HG03432 (cell line): Measurements from ENCODE around the gene SDF4.

Experiments
- ATAC-seq: cut with Tn5 transposase; IDR thresholded peaks from one replicate; pipeline ENCODE4 v1.9.1; 2021; ENCODE audit warnings: mild to moderate bottlenecking, moderate library complexity; ENCODE audit not compliant: unreplicated experiment

Gene SDF4

DNA sequence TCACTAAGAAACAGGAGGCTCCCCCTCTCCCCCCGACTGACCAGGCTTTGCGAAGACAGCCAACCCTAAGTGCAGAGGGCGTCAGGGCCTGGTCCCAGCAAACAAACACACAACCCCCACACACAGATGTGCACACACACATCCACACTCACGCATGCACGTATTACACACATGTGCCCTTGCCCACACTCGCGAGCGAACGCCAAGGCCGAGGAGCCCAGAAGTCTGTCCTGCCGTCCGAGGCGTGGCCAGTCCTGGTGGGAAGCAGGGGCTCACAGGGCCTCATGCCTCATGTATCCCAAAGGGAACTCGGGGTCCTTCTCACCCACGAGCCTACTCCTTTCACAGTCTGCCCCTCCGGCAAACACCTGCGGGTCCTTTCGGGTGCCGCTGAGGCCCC, 2.0 kb downstream of the SDF4 start:
- ATAC-seq: no peak

DNA sequence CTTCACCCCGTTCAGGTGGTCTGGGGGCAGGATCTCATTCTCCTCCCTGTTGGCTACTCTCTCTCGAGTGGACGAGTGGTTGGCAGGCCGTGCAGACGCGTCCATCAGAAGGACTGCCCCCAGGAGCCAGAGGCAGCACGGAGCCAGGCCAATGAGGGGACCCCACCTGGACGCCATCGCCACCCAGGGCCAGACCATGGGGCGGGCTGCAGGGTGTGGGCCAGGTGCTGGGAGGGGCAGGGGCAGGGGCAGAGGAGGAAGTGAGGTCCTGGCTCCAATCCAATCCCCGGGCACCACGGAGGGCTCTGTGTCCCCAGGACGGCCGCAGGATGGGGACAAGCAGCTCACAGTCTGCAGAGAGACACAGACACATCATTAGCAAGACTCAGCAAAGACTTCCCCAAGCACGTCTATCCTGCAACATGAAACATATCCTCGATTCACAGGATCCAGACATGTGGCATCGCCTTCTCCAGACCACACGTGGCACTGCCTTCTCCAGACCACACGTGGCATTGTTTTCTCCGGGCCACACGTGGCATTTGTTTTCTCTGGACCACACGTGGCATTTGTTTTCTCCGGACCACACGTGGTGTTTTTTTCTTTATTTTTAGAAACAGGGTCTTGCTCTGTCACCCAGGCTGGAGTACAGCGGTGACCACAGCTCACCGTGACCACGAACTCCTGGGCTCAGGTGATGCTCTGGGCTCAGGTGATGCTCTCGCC, 3.0 kb downstream of the SDF4 start:
- no peak for ATAC-seq

- ATAC-seq: no peak
Observed at GRCh38 chr1:1228187-1228586, 3.6 kb downstream of the SDF4 start.

DNA sequence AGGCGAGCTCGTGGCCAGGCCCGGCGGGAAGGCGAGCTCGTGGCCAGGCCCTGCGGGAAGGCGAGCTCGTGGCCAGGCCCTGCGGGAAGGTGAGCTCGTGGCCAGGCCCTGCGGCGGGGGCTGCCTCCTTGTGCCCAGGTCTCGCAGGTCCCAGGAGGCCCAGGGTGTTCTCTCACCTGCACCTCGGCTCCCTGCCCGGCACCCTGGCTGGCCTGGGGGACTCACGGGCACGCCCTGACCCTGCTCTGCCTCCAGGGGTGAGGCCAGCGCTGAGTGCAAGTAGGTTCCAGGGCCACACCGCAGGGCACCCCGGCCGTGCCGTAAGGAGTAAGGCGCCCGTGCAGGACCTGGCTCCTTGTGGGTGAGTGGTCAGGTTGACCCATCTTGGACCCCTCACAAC, 4.4 kb downstream of the SDF4 start:
- no peak for ATAC-seq

DNA sequence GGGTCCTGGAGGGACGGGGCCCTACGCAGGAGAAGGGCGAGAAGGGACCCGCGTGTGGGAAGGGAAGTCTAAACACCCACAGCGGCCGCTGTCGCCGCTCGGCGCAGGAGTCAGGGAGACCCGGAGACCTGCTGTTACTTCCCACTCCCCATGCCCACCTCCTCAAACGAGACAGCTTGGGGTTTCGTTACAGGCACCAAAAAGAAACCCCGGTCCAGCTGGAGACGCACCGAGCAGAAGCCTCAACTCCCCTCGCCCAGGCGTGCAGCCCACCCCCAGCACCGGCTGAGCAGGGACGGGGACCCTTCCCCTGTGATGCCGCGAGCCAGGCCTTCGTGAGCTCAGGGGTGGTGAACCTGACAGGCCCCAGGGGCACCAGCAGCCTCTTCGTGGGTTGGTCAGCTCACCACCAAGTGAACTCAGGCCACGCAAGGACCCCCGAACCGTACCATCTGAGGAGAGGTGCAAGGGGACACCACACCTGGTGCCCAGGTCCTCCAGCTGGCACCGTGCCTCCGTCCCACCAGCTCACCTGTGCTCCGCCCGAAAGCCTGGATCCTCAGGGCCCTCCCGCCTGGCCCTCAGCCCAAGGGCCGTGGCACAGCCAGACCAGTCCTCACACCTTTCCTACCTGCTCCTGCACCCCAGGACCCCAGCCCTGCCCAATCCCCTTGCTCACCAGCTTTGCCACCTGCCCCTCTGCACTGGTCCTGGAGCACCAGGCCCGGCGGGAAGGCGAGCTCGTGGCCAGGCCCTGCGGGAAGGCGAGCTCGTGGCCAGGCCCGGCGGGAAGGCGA, 5.0 kb downstream of the SDF4 start:
- no peak for ATAC-seq

GRCh38 chr1:1225913-1226312, 5.9 kb downstream of the SDF4 start:
- ATAC-seq: no peak

- ATAC-seq: no peak
Observed at GRCh38 chr1:1225238-1225845, 6.5 kb downstream of the SDF4 start.

- ATAC-seq: no peak
Observed at GRCh38 chr1:1223891-1224290, 7.9 kb downstream of the SDF4 start.

DNA sequence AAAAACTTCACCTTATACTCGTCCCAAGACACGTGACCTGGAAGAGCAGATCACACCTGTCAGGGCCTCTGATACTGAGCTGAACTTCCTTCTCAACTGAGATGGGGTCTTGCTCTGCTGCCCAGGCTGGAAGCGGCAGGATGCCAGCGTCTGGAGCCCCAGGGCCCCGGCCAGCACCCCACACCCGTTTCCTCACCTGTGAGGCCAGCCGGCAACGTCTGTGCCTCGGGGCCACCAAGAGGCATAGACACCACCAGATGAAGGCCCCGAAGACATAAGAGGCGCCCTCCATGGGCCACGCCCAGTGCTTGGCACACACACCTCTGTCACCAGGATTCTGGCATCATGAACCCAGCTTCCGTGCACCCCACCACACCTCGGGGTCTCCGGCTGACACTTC, 8.5 kb downstream of the SDF4 start:
- ATAC-seq: no peak

DNA sequence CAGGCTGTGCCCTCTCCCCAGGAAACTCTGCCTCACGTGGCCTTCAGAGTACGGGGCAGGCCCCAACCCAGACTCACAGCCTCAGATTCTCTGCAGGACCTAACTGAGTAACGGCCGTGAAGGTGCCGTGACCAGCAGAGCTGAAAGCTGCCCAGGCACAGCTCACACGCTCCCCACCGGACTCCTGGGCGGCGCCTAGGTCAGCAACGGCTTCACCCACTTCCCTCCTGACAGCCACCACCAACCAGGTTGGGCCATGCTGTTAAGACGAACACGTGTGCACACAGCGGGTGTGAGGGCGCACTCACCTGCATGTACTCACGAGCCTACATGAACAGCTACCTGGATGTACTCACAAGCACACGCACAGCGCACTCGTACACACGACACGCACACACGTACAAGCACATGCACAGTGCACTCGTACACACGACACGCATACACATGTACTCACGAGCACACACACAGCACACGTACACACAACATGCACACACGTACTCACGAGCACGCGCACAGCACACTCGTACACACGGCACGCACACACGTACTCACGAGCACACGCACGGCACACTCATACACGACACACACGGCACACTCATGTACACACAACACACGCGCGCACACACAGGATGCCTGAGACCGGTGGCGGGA, 9.1 kb downstream of the SDF4 start:
- no peak for ATAC-seq

GRCh38 chr1:1221887-1222574, 9.8 kb downstream of the SDF4 start:
- ATAC-seq: no peak

DNA sequence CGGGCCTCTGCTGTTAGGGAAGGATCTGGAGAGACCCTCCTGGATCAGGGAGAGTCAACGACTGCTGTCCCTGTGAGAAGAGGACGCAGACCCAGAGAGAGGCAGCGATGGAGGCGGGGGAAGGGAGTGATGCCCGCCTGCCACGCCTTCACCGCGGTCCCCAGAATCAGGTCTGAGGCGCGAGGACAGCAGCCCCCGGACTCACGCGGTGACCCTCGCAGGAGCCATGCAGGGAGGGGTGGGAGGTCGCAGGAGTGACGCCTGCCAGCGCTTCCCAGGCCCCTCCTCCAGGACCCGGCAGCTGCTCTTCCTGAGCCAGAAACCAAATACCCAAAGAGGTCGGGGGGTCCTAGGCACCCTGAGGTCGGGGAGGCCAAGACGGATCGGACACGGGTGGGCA, 11.6 kb downstream of the SDF4 start:
- no peak for ATAC-seq

- no peak for ATAC-seq
Observed at GRCh38 chr1:1219341-1219740, 12.5 kb downstream of the SDF4 start.

GRCh38 chr1:1218524-1219200, 13.1 kb downstream of the SDF4 start:
- no peak for ATAC-seq

DNA sequence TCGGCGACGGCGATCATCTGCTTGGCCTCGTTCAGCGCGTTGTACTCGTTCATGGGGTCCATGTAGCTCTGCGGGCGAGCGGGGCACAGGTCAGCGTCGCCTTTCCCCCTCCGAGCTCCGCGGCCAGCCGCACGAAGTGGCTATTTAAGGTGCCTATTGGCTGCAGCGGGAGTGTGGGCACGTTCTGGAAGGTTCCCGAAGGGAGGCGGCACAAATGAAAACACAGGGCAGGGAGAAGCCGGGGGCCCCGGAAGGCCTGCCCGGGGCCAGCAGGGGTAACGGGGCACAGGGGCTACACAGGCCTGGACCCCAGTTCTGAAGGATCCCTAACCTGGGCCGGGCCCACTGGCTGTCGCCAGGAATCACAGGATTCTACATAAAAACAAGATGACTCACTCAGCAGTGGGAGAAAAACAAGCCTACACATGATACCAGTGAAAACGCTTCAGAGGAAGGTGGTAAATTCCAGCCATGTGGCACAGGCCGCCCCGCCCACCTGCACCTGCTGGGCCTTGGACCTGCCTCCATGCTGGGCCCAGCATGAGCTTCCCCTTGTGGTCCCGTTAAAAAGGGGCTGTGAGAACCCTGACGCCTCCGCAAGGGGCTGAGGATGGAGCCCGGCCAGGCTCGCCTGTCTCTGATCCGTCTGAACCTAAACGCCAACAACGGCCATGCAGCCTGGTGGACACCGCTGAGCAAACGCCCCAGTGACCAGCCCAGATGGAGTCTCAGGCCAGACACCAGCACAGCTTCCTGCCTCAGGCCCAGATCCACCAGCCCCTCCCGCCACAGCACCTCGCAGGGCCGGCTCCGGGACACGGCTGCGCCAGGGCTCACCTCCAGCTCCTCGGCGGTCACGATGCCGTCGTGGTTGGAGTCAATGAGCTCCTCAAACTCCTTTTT, 13.9 kb downstream of the SDF4 start:
- ATAC-seq: no peak

DNA sequence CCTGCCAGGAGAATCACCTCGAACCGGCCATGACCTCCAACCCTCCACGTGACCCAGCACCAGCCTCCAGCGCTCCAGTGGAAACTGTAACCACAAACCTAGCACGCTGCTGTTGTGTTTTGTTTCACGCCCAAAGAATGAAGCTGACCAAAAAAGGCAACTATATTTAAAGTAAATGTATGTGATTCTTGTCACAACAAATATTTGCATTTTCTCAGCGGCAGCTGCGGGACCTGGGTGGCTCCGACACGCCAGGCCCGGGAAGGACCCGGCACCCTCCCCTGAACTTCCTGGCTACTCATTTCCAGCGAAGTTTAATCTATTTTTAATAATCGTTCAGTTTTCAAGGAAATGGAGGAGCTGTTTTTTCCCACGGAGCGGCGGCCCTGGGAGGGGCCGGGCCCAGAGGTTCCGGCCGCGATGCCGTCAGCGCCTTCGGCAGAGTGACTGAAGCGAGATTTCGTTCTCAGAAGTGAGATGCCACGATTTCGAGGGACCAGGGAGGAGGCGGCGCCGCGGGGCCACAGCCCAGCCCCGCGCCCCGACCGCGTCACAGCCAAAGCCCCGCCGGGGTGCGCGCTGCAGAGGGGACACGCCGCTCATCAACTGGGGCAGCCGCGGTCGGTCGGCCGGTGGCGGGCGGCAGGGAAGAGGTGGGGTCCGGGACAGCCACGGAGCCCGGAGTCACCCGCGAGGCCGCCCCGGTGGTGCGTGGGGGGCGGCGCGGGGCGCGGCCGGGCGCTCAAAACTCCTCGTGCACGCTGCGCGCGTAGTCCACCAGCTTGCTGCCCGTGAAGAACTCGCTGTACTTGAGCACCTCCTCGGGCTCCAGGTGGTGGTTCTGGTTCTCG, 14.8 kb downstream of the SDF4 start:
- no peak for ATAC-seq

- ATAC-seq: no peak
Observed at GRCh38 chr1:1215881-1216605, 15.8 kb downstream of the SDF4 start.
